Measurements from ENCODE around the gene MYOG. TPM values are rescaled to one million over a fixed set of nuclear protein-coding genes. Genes with fewer than 3 reads are reported as not detected.

MYOG gene
- total and polyA plus RNA-seq, 12 donors = 0.11 TPM; not detected in 11

DNA sequence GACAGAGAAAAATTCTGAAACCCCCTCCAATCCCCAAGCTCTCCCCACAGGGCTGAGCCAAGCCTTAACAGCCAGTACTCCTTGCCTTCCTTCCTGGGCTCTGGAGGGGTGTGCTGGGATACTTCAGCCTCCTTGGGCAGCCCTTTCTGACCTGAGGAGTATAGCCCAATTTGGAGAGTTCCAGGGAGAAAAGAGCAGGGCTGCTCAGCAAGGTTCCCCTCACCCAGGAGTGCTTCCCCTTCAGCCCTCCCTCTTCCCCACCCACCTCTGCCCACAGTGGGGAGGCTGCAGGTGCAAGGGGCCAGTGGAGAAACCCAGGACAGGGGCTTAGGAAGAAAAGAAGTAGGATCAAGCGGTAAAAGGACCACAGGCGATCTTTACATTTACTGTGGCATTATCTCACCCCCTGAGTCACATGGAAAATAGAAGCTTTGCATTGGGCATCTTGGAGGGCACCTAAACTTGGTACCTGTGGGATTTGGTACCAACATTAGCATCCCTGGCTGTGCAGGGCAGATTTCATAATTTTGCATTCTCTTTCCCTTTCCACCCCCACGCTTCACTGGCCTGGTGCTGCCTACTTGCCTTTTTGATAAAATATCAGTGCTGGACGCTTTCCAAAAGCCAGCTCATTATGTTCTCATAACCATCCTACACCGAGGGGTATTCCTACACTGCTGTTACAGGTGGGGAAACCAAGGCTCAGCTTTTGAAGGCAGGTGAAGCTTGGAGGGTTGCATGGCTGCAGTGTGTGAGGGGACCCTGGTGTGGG is 38.9 kb upstream of the MYOG start:
- DNase-seq = peak in 3 of 7 donors; percentile 21 to 37 (median 33)
- no peak overlapping the region for H3K27ac ChIP-seq
- TF ChIP-seq, protein P1, sequence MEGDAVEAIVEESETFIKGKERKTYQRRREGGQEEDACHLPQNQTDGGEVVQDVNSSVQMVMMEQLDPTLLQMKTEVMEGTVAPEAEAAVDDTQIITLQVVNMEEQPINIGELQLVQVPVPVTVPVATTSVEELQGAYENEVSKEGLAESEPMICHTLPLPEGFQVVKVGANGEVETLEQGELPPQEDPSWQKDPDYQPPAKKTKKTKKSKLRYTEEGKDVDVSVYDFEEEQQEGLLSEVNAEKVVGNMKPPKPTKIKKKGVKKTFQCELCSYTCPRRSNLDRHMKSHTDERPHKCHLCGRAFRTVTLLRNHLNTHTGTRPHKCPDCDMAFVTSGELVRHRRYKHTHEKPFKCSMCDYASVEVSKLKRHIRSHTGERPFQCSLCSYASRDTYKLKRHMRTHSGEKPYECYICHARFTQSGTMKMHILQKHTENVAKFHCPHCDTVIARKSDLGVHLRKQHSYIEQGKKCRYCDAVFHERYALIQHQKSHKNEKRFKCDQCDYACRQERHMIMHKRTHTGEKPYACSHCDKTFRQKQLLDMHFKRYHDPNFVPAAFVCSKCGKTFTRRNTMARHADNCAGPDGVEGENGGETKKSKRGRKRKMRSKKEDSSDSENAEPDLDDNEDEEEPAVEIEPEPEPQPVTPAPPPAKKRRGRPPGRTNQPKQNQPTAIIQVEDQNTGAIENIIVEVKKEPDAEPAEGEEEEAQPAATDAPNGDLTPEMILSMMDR (IDR thresholded peaks at IDR 0.05) = no peak
- TF ChIP-seq POLR2A (IDR thresholded peaks at IDR 0.05) = no peak
- no peak overlapping the region for H3K4me3 ChIP-seq
- H3K36me3 ChIP-seq (replicated peaks in 1 of 2) = no peaks in the 10 kb centered on the region
- no peaks in the 10 kb centered on the region for H3K9me3 ChIP-seq (replicated peaks in 1 of 3)
- intact Hi-C loops (cut with DNase I) = no loop called here
- H3K27me3 ChIP-seq = peaks cover 41% of the 10 kb centered on the region
- WGBS, 4 donors = 43 to 56% (median 53%) methylated on average over 5 of the region's 5 CpGs
- peaks cover 14 to 28% of the 10 kb centered on the region in 2 donors for H3K4me1 ChIP-seq (replicated peaks in 1 of 2)

- TF ChIP-seq, protein P1 (IDR thresholded peaks at IDR 0.05) = no peak
- TF ChIP-seq POLR2A (IDR thresholded peaks at IDR 0.05) = no peak
- no peaks in the 10 kb centered on the region for H3K36me3 ChIP-seq (replicated peaks in 1 of 2)
- H3K27ac ChIP-seq = no peak overlapping the region
- H3K27me3 ChIP-seq = peaks cover 48% of the 10 kb centered on the region
- peak in 1 of 7 donors; percentile 18 for DNase-seq
- H3K9me3 ChIP-seq (replicated peaks in 1 of 3) = no peaks in the 10 kb centered on the region
- H3K4me1 ChIP-seq (replicated peaks in 1 of 2) = peaks cover 14 to 28% of the 10 kb centered on the region in 2 donors
- WGBS, 4 donors = 30 to 37% (median 36%) methylated on average over 5 of the region's 5 CpGs
- intact Hi-C loops (cut with DNase I) = no loop called here
- no peak overlapping the region for H3K4me3 ChIP-seq
Measured at GRCh38 chr1:203124011-203124410, 38.2 kb upstream of the MYOG start.

DNA sequence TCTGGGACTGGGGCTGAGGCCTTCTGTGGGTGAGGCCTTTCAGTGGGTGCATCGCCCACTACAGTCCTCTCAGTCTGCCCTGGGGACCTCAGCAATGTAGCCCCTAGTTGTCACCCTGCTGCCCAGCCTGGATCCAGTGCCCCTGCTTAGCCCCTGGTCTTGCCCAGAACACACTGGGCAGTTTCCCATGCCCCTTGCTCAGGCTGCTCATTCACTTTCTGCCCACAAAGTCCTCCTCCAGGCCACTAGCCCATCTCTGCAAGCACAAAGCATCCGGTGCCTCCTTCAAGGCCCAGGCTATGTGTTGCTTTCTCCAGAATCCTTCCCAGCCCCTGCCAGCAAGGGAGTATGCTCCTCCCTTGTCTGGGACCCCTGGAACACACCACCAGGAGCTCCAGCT is 36.3 kb upstream of the MYOG start:
- peak in 1 of 7 donors; percentile 23 for DNase-seq
- H3K36me3 ChIP-seq (replicated peaks in 1 of 2) = no peaks in the 10 kb centered on the region
- intact Hi-C loops (cut with DNase I) = no loop called here
- peaks cover 54% of the 10 kb centered on the region for H3K27me3 ChIP-seq
- no peak overlapping the region for H3K27ac ChIP-seq
- no peaks in the 10 kb centered on the region for H3K9me3 ChIP-seq (replicated peaks in 1 of 3)
- peaks cover 2 to 11% of the 10 kb centered on the region in 2 donors for H3K4me1 ChIP-seq (replicated peaks in 1 of 2)
- WGBS, 4 donors = 90 to 94% (median 92%) methylated on average over 2 of the region's 2 CpGs
- no peak overlapping the region for H3K4me3 ChIP-seq
- TF ChIP-seq, protein P1 (IDR thresholded peaks at IDR 0.05) = no peak
- no peak for TF ChIP-seq POLR2A (IDR thresholded peaks at IDR 0.05)

DNA sequence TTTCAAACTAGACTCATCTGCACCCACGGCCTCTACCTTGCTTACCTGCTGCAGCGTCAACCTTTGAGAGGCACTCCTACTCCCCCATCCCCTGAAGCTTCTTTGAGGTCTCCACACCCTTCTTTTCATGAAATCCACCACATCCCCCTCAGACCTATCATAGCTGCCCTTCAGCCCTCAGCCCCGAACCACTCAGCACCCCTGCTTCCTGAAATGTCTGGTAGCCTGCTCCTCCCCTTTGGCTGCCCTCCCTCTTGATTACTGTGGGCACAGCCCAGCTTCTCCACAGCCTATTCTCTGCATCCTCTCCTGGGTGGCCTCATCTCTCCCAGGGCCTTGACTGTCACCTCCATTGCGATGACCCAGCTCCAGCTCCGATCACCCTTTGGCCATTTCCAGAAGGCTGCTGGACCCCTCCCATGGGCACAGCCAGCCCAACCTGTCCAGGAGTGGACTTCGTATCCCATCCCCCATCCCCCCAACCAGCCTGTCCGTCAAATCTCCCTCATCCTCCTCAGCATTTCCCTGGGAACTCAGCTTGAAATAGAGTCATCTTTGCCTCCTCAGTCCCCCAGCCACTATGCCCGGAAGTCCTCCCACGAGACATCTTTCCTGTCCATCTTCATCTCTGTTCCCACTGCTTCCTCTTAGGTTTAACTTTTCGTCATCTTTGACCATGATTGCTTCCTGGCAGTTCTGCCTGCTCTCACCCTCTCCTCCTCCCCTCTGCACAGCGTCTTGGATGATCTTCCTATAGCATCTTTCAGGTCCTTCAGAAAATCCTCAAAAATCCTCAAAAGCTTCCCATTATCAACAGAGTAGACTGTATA is 35.6 kb upstream of the MYOG start:
- peak in 1 of 7 donors; percentile 35 for DNase-seq
- no peaks in the 10 kb centered on the region for H3K9me3 ChIP-seq (replicated peaks in 1 of 3)
- no peak for TF ChIP-seq POLR2A (IDR thresholded peaks at IDR 0.05)
- TF ChIP-seq, protein P1 (IDR thresholded peaks at IDR 0.05) = no peak
- H3K4me3 ChIP-seq = no peak overlapping the region
- H3K27me3 ChIP-seq = peaks cover 49% of the 10 kb centered on the region
- no peaks in the 10 kb centered on the region for H3K36me3 ChIP-seq (replicated peaks in 1 of 2)
- no peak overlapping the region for H3K27ac ChIP-seq
- 58 to 70% (median 63%) methylated on average over 11 of the region's 11 CpGs for WGBS, 4 donors
- intact Hi-C loops (cut with DNase I) = no loop called here
- H3K4me1 ChIP-seq (replicated peaks in 1 of 2) = peaks cover 0 to 4% of the 10 kb centered on the region in 2 donors

All from adrenal gland (tissue), 12 donors.